ENCODE measurements around the gene ADORA1.

DNA sequence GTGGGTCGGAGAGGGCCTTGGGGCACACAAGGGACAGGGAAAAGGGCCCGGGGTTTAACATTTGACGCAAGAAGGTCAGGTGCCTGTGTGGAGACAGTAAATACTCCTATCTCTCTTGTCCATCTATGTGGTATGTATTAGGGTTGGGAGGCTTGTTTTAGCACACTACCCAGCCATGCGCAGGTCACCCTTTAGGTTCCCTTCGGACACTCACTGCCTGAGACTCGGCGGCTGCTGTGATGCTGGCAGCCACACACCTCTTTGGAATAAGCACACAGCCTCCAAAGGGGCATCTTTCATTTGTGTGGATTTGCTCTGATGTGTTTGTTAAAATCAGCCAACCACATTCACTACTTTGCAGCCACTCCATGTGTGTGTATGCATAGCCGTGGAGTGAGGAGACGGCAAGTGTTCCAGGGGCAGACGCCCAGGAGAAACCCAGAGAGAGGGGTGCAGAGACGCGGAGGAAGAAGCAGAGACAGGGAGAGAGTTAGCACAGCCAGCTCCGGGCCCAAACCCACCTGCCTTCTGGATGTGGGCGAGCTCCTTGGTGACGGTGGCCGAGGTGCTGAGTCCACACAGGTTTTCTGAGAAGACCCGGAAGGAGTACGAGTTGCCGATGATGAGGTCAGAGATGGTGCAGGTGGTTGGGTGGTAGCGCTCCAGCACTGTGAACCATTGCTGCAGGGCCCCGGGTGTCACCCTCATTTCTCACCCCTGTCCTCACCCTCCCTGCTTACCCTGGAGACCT is 42.4 kb downstream of the ADORA1 start:
- no peak for TF ChIP-seq POLR2AphosphoS5 (IDR thresholded peaks at IDR 0.05; ENCODE audit: insufficient read depth, low read depth, low read length)
- no peak for TF ChIP-seq POLR2A (IDR thresholded peaks at IDR 0.05; ENCODE audit: low read depth, low read length)
- TF ChIP-seq, protein P1, sequence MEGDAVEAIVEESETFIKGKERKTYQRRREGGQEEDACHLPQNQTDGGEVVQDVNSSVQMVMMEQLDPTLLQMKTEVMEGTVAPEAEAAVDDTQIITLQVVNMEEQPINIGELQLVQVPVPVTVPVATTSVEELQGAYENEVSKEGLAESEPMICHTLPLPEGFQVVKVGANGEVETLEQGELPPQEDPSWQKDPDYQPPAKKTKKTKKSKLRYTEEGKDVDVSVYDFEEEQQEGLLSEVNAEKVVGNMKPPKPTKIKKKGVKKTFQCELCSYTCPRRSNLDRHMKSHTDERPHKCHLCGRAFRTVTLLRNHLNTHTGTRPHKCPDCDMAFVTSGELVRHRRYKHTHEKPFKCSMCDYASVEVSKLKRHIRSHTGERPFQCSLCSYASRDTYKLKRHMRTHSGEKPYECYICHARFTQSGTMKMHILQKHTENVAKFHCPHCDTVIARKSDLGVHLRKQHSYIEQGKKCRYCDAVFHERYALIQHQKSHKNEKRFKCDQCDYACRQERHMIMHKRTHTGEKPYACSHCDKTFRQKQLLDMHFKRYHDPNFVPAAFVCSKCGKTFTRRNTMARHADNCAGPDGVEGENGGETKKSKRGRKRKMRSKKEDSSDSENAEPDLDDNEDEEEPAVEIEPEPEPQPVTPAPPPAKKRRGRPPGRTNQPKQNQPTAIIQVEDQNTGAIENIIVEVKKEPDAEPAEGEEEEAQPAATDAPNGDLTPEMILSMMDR (IDR thresholded peaks at IDR 0.05; ENCODE audit: extremely low read depth in 1 of 2, insufficient read depth in 1 of 2, low read depth in 1 of 2, low read length in 2 of 2), result no peak
- TF ChIP-seq EZH2 (IDR thresholded peaks at IDR 0.05; ENCODE audit: borderline replicate concordance, low read depth, low read length, severe bottlenecking), result no peak
- no peak for TF ChIP-seq FOS (IDR thresholded peaks at IDR 0.05; ENCODE audit: borderline replicate concordance, insufficient read depth, low read length)
- TF ChIP-seq, protein P2, sequence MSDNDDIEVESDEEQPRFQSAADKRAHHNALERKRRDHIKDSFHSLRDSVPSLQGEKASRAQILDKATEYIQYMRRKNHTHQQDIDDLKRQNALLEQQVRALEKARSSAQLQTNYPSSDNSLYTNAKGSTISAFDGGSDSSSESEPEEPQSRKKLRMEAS (IDR thresholded peaks at IDR 0.05; ENCODE audit: insufficient read depth, insufficient read length), result no peak
